ENCODE measurements around the gene PRDX2.
A peak's percentile ranks its signal among the peaks of the same experiment; 100 is the strongest.
"Not testable (repeated sequence)": the region's sequence is repeated elsewhere in the genome, so short reads cannot be mapped to it uniquely, and the experiment has no call there.

Gene PRDX2

DNA sequence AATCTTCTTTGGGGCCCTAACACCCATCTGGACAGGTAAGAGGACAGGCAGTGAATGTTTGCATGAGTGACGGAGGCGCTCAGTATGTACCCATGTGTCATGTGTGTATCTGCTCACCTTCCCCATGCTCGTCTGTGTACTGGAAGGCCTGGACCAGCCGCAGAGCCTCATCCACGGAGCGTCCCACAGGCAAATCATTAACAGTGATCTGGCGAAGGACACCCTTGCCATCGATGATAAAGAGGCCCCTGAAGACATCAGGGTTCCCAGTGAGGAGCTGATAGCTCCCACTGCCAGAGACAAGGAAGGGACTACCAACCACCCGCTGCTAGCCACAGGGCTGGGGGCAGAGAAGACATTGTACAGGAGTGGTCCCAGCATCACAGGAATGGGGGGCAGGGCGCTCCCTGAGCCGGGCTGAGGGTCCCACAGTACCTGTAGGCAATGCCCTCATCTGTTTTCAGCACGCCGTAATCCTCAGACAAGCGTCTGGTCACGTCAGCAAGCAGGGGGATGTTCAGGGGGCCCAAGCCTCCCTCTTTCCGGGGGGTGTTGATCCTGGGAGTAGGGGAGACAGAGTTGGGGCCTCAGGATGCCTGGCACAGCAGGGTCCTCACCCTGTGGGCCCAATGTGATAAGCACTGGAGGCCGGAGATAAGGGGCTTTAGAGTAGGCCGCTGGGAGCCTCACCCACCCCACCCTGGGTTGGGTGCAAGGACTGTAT is 1.7 kb downstream of the PRDX2 start:
- no peak for TF ChIP-seq CTCF (IDR thresholded peaks at IDR 0.05; ENCODE audit: insufficient read depth, low read length, poor library complexity, severe bottlenecking)
- Histone ChIP-seq H3K4me3 (replicated peaks; ENCODE audit: low read depth, low read length) (no peak overlapping the region), H3K27me3 (replicated peaks; ENCODE audit: control insufficient read depth, insufficient read depth, low read length) (no peaks in the 10 kb centered on the region), H3K36me3 (ENCODE audit: control insufficient read depth, insufficient read depth, low read length) (no peaks in the 10 kb centered on the region; the same call in 1 of the 2 replicates)
- DNase-seq (ENCODE audit: extremely low read depth, insufficient read length) = no peak

- H3K4me3 ChIP-seq (replicated peaks; ENCODE audit: low read depth, low read length); H3K27me3 ChIP-seq (replicated peaks; ENCODE audit: control insufficient read depth, insufficient read depth, low read length); H3K36me3 ChIP-seq (ENCODE audit: control insufficient read depth, insufficient read depth, low read length); DNase-seq (ENCODE audit: extremely low read depth, insufficient read length): not testable (repeated sequence)
These were observed 4.0 kb downstream of the PRDX2 start for GRCh38 chr19:12797607-12798006.

DNA sequence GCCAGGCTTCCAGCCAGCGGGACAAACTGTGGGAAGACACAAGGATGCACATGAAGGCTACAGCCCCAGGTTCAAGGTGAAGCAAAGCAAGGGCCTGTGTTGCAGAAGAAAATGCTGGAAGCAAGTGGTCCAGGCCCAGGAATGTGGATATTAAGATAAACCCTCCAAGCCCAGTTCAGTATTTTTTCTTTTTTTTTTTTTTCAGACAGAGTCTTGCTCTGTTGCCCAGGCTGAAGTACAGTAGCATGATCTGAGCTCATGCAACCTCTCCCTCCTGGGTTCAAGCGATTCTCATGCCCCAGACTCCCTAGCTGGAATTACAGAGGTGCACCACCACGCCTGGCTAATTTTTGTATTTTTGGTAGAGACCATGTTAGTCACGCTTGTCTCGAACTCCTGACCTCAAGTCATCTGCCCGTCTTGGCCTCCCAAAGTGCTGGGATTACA is 4.4 kb downstream of the PRDX2 start:
- Histone ChIP-seq H3K27me3 (replicated peaks; ENCODE audit: control insufficient read depth, insufficient read depth, low read length) (no peaks in the 10 kb centered on the region), H3K36me3 (ENCODE audit: control insufficient read depth, insufficient read depth, low read length) (no peaks in the 10 kb centered on the region; the same call in 1 of the 2 replicates), H3K4me3 (replicated peaks; ENCODE audit: low read depth, low read length) (no peak overlapping the region)
- no peak for TF ChIP-seq CTCF (IDR thresholded peaks at IDR 0.05; ENCODE audit: insufficient read depth, low read length, poor library complexity, severe bottlenecking)
- DNase-seq (ENCODE audit: extremely low read depth, insufficient read length) = no peak

- H3K4me3 ChIP-seq (replicated peaks; ENCODE audit: low read depth, low read length) = peak overlapping the region; percentile 22; the same call in 1 of the 2 replicates
- peak; percentile 62 for DNase-seq (ENCODE audit: extremely low read depth, insufficient read length)
- H3K36me3 ChIP-seq (ENCODE audit: control insufficient read depth, insufficient read depth, low read length) = no peaks in the 10 kb centered on the region; the same call in 1 of the 2 replicates
These were observed 5.2 kb downstream of the PRDX2 start for GRCh38 chr19:12796146-12797071.

DNA sequence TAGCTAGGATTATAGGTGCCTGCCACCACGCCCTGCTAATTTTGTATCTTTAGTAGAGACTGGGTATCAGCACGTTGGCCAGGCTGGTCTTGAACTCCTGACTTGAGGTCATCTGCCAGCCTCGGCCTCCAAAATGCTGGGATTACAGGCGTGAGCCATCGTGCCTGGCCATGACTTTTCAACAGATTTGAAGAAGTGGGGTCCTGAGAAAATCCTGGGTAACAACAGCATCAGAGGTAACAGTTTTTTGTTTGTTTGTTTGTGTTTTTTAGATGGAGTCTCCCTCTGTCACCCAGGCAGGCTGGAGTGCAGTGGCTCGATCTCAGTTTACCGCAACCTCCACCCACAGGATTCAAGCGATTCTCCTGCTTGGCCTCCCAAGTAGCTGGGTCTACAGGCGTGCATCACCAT is 6.6 kb downstream of the PRDX2 start:
- no peak for TF ChIP-seq CTCF (IDR thresholded peaks at IDR 0.05; ENCODE audit: insufficient read depth, low read length, poor library complexity, severe bottlenecking)
- DNase-seq (ENCODE audit: extremely low read depth, insufficient read length) = no peak
- no peaks in the 10 kb centered on the region; the same call in 1 of the 2 replicates for H3K36me3 ChIP-seq (ENCODE audit: control insufficient read depth, insufficient read depth, low read length)
- H3K27me3 ChIP-seq (replicated peaks; ENCODE audit: control insufficient read depth, insufficient read depth, low read length) = no peaks in the 10 kb centered on the region
- no peak overlapping the region for H3K4me3 ChIP-seq (replicated peaks; ENCODE audit: low read depth, low read length)

More at GRCh38 chr19:12796146-12797071, 5.2 kb downstream of the PRDX2 start:
- TF ChIP-seq CTCF (IDR thresholded peaks at IDR 0.05; ENCODE audit: insufficient read depth, low read length, poor library complexity, severe bottlenecking) = peak; percentile 86
- no peaks in the 10 kb centered on the region for H3K27me3 ChIP-seq (replicated peaks; ENCODE audit: control insufficient read depth, insufficient read depth, low read length)

Data from GM06990 (cell line).